ENCODE data around the gene SLC6A8.
"Not testable (repeated sequence)": the region's sequence is repeated elsewhere in the genome, so short reads cannot be mapped to it uniquely, and the experiment has no call there.

SLC6A8 gene

DNA sequence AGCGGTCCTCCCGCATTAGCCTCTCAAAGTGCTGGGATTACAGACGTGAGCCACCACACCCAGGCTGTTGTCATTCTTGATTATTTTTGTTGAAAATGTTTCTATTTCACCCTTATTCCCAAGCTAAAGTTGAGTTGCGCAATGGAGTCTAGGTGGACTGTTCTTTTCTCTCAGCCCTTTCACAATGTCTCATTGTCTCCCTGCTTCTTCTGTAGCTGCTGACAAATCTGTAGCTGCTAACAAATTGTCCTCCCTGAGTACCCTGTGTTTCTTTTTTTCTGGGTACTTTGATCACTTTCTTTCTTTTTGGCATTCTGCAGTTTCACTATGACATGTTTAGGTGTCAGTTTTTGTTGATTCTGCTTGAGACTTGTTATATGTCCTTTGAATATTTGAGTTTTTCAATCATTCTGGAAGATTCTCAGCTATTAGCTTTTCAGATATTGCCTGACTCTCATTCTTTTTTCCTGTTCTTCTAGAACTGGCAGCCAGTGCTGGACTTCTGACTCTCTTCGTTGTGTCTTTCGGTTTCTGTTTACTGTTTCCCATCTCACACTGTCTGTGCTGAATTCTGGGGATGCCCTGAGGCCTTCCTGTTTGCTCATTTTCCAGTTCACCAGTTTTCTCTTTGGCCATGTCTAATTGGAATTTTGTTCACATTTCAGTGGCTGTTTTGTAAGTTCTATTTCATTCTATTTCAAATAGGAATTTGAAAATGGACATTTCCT lies 43.6 kb downstream of the SLC6A8 start:
- DNase-seq (ENCODE audit: low read depth in 3 of 3): no peak

GRCh38 chrX:153731845-153732215 lies 44.1 kb downstream of the SLC6A8 start:
- DNase-seq (ENCODE audit: low read depth in 3 of 3): no peak

DNA sequence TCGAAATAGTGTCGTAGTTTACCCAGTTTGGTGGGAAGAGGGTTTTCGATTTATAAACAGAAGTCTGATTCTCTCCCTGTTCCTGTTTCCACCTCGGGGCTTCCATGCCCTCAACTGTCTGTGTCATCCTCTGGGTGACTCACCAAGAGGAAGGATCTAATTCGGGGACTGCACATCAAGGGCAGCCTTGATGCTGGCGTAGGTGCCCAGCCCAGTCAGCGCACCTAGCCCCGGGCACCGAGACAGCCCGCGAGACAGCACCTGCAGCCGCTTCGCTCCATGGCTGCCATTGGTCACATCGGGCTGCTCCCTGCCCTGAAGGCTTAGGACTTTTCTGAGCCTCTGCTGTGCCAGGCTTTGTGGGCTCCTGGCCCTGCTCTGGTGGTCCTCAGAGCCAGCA lies 44.7 kb downstream of the SLC6A8 start:
- DNase-seq (ENCODE audit: low read depth in 3 of 3): no peak

DNA sequence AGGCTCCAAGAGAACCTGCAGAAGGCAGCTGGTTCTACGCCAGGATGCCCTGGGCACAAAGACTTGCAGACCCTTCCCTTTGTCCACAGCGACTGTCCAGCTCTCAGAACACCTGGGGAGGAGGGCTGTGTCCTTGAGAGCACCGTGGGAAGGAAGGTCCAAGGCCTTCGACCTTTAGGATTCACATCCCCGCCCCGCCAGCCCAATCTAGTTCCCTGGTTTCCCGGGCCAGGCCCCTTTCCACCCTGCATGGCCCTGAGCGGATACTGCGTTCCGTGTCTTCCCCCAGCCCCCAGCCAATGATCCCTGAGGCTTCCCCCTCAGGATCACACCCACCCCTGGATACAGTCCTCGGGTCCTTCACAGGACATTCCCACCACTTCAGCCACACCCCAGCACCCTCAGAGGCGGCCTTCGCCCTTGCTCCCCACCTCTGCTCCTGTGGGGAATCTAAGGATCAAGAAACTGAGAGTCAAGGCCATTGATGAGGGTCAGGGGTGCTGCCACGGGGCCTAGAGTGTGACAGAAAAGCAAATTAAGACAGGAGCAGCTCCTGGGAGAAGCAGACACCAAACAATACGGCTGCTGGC lies 46.0 kb downstream of the SLC6A8 start:
- no peak for DNase-seq (ENCODE audit: low read depth in 3 of 3)

GRCh38 chrX:153734871-153735270 lies 47.1 kb downstream of the SLC6A8 start:
- no peak for DNase-seq (ENCODE audit: low read depth in 3 of 3)

DNA sequence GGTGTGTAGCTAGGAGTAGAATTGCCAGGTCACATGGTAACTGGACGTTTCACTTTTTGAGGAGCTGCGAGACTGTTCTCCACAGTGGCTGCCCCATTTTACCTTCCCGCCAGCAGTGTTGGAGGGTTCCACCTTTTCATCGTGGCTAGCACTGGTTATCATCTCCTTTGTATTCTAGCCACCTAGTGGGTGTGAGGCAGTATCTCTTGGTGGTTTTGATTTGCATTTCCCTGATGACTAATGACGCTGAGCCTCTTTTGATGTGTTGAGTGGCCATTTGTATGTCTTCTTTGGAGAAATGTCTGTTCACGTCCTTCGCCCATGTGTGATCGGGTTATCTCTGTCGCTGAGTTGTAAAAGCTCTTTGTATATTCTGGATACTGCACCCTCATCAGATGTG lies 47.5 kb downstream of the SLC6A8 start:
- no peak for DNase-seq (ENCODE audit: low read depth in 3 of 3)

GRCh38 chrX:153736071-153736820 lies 48.5 kb downstream of the SLC6A8 start:
- DNase-seq (ENCODE audit: low read depth in 3 of 3): no peak

- DNase-seq (ENCODE audit: low read depth in 3 of 3): no peak
Observed at GRCh38 chrX:153736871-153737441, 49.2 kb downstream of the SLC6A8 start.

DNA sequence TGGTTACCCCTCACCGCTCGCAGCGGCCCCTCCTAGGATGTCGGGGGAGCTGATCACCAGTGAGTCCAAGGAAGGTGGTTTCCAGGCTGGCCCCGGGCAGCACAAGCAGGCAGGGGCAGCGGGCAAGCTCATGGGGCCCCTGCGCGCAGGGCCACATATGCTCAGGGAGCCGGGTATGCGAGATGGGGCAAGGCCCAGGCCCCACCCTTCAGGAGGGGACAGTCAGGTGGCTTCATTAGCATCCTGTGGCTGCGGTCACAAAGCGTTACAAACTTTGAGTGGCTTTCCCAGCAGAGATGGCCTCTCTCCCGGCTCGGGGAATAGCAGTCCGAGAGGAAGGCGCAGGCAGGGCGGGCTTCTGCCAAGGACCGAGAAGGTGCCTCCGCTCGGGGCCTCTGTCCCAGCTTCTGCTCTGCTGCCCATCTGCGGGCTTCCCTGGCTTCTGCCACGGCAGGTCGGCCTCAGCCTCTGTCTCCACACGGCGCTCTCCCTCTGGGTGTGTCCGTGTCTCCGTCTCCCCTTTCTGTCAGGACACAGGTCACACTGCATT lies 50.4 kb downstream of the SLC6A8 start:
- DNase-seq (ENCODE audit: low read depth in 3 of 3): no peak

GRCh38 chrX:153739754-153740486 lies 52.2 kb downstream of the SLC6A8 start:
- no peak for DNase-seq (ENCODE audit: low read depth in 3 of 3)

- no peak for DNase-seq (ENCODE audit: low read depth in 3 of 3)
Observed at GRCh38 chrX:153740631-153741222, 53.0 kb downstream of the SLC6A8 start.

- no peak for DNase-seq (ENCODE audit: low read depth in 3 of 3)
Observed at GRCh38 chrX:153741446-153741845, 53.7 kb downstream of the SLC6A8 start.

DNA sequence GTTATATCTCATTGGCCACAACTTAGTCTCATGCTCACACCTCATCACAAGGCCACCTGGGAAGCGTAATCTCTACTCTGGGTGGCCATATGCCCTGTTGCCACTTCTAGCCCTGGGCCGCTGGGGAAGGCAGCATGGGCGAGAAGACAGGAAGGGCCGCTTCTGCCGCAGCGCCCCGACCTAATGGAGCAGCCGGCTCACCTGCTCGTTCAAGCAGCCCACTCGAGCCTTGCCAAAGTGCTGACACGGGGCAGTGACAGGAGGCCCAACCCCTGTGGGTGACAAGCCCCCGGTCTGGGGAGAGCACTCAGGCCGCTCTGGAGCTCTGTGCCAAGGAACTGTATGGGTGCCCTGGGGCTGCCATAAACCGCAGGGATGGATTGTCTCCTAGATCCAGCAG lies 54.4 kb downstream of the SLC6A8 start:
- not testable (repeated sequence) for DNase-seq (ENCODE audit: low read depth in 3 of 3)

DNA sequence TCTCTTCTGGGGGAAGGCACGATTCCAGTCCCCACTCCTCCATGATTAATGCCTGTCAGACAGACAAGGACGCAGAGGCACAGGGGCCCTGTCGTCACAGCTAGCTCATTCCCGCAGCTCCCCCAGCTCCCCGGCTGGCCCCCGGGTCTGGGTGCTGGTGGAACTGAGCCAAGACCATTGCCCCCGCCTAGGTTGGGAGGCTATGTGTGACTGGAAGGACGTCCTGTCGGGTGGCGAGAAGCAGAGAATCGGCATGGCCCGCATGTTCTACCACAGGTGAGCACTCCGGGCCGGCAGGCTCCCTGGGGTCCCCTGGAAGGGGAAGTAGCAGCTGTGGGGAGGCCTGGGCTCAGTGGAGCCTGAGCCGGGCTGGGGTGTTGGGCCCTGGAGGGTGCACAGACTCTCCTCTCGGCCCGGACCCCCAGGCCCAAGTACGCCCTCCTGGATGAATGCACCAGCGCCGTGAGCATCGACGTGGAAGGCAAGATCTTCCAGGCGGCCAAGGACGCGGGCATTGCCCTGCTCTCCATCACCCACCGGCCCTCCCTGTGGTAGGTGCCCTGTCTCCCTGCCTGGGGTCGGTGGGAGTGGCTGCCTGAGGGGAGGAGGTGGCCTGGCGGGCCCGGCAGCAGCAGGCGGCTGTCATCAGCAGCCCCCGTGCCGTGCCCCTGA lies 55.2 kb downstream of the SLC6A8 start:
- DNase-seq (ENCODE audit: low read depth in 3 of 3): not testable (repeated sequence)

GRCh38 chrX:153743468-153744209 lies 55.9 kb downstream of the SLC6A8 start:
- DNase-seq (ENCODE audit: low read depth in 3 of 3): not testable (repeated sequence)

GRCh38 chrX:153744210-153745066 lies 56.7 kb downstream of the SLC6A8 start:
- no peak for DNase-seq (ENCODE audit: low read depth in 3 of 3)

DNA sequence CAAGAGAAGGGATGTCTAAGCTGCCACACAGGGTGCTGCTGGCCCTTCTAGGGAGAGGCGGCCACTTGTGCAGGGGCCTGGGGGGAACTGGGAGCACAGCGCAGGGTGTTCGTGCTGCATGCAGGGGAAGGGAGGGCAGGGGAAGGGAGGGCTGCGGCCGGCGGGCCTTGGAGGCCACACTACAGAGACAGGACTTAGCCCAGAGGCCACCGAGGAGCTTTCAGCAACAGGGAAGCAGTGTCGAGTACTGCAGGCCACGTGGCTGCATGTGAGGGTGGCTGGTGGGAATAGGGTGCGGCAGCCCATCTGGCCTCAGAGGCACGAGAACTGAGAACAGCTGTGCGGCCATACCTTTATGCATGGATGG lies 57.3 kb downstream of the SLC6A8 start:
- DNase-seq (ENCODE audit: low read depth in 3 of 3): not testable (repeated sequence)
